ENCODE data around the gene CEMIP. TPM values are rescaled to one million over a fixed set of nuclear protein-coding genes. Genes with fewer than 3 reads are reported as not detected.

The CEMIP gene
- total and polyA plus RNA-seq, 10 of the 15 experiments (the other 5 are each of a cell fraction or from before 2014, with no cell fraction given) = 0.01 to 0.44 (median 0.16) TPM; not detected in 6

GRCh38 chr15:80764535-80764934 lies 14.6 kb upstream of the CEMIP start:
- ChIA-PET CTCF (interaction anchor here (2.1 kb wide), 1 partner anchor 12 kb away, joined by 8 read pairs; no protein-coding TSS in a partner anchor), RAD21 (ENCODE audit: unreplicated experiment) (no interaction called here), POLR2A (no interaction called here), SMC1A (ENCODE audit: uncharacterized antibody, unreplicated experiment) (interaction anchor here (1.3 kb wide), 1 partner anchor 11 kb away, joined by 3 read pairs; no protein-coding TSS in a partner anchor)
- intact Hi-C loops (cut with micrococcal nuclease; ENCODE audit: unreplicated experiment) (no loop called here), in situ Hi-C loops (cut with MboI) (no loop called here)
- DNase-seq (ENCODE audit: low read depth, low spot score) = no peak
- no peaks in the 10 kb centered on the region for H4K20me1 ChIP-seq (ENCODE audit: control insufficient read depth, insufficient read depth)
- ATAC-seq = no peak
- no peak for FAIRE-seq
- no peaks in the 10 kb centered on the region for H3K79me2 ChIP-seq (ENCODE audit: control insufficient read depth, insufficient read depth, low read length)
- H3K36me3 ChIP-seq (ENCODE audit: control insufficient read depth in 2 of 2, insufficient read depth in 2 of 2, low read length in 1 of 2) = no peaks in the 10 kb centered on the region
- H2AFZ ChIP-seq (ENCODE audit: control insufficient read depth, low read depth, low read length) = no peak overlapping the region
- no peak overlapping the region for H3K4me3 ChIP-seq
- TF ChIP-seq JUND (IDR thresholded peaks at IDR 0.05; ENCODE audit: low read depth, low read length) (no peak), TCF3 (IDR thresholded peaks at IDR 0.05; ENCODE audit: borderline replicate concordance, insufficient read depth, low read depth, low read length) (no peak), STAT3 (IDR thresholded peaks at IDR 0.05; ENCODE audit: low read depth, low read length) (no peak), RAD21 (IDR thresholded peaks at IDR 0.05; ENCODE audit: insufficient read depth, low read depth, low read length) (no peak), E2F4 (IDR thresholded peaks at IDR 0.05; ENCODE audit: low read depth, low read length) (no peak)
- no peaks in the 10 kb centered on the region for H3K9me3 ChIP-seq (replicated peaks; ENCODE audit: control insufficient read depth, insufficient read depth, low read length)
- no TSS peak for BruUV-seq (replicated peaks)
- H3K4me1 ChIP-seq (ENCODE audit: control insufficient read depth, insufficient read depth, low read length) = no peaks in the 10 kb centered on the region
- H3K27ac ChIP-seq (ENCODE audit: control insufficient read depth, insufficient read depth) = no peak overlapping the region
- 0% methylated on average over 3 of the region's 3 CpGs for WGBS (ENCODE audit: insufficient coverage, insufficient replicate concordance, low lambda C conversion rate, missing lambda C conversion rate)
- H3K4me2 ChIP-seq (ENCODE audit: control insufficient read depth, insufficient read depth) = no peak overlapping the region
- no peak overlapping the region for H3K9ac ChIP-seq (ENCODE audit: control insufficient read depth, insufficient read depth, low read length)
- H3K27me3 ChIP-seq (replicated peaks in 1 of 2; ENCODE audit: control insufficient read depth in 2 of 2, insufficient read depth in 2 of 2, low read length in 1 of 2) = no peaks in the 10 kb centered on the region

- FAIRE-seq (no peak), DNase-seq (ENCODE audit: low read depth, low spot score) (no peak), ATAC-seq (no peak)
- intact Hi-C loops (cut with micrococcal nuclease; ENCODE audit: unreplicated experiment) (no loop called here), in situ Hi-C loops (cut with MboI) (no loop called here)
- Histone ChIP-seq H3K79me2 (ENCODE audit: control insufficient read depth, insufficient read depth, low read length) (no peaks in the 10 kb centered on the region), H3K4me1 (ENCODE audit: control insufficient read depth, insufficient read depth, low read length) (no peaks in the 10 kb centered on the region), H3K27me3 (replicated peaks in 1 of 2; ENCODE audit: control insufficient read depth in 2 of 2, insufficient read depth in 2 of 2, low read length in 1 of 2) (no peaks in the 10 kb centered on the region), H2AFZ (ENCODE audit: control insufficient read depth, low read depth, low read length) (no peak overlapping the region), H3K27ac (ENCODE audit: control insufficient read depth, insufficient read depth) (no peak overlapping the region), H3K4me2 (ENCODE audit: control insufficient read depth, insufficient read depth) (no peak overlapping the region), H3K9me3 (replicated peaks; ENCODE audit: control insufficient read depth, insufficient read depth, low read length) (no peaks in the 10 kb centered on the region), H4K20me1 (ENCODE audit: control insufficient read depth, insufficient read depth) (no peaks in the 10 kb centered on the region), H3K9ac (ENCODE audit: control insufficient read depth, insufficient read depth, low read length) (no peak overlapping the region), H3K36me3 (ENCODE audit: control insufficient read depth in 2 of 2, insufficient read depth in 2 of 2, low read length in 1 of 2) (no peaks in the 10 kb centered on the region), H3K4me3 (no peak overlapping the region)
- no peak for TF ChIP-seq MYC (IDR thresholded peaks at IDR 0.05; ENCODE audit: insufficient read depth, insufficient read length, insufficient replicate concordance, low read length, severe bottlenecking)
- TF ChIP-seq PRDM15 (CRISPR knock-in tag; IDR thresholded peaks at IDR 0.05) = no peak
- no peak for TF ChIP-seq ATF3 (IDR thresholded peaks at IDR 0.05; ENCODE audit: borderline replicate concordance, extremely low read depth, low read depth, low read length)
- no peak for TF ChIP-seq IRF4 (IDR thresholded peaks at IDR 0.05; ENCODE audit: low read depth, low read length)
- no peak for TF ChIP-seq CREM (IDR thresholded peaks at IDR 0.05; ENCODE audit: low read depth)
- TF ChIP-seq CHD2 (IDR thresholded peaks at IDR 0.05; ENCODE audit: borderline replicate concordance, low read depth, low read length) = no peak
- ChIA-PET CTCF (no interaction called here), RAD21 (ENCODE audit: unreplicated experiment) (no interaction called here), POLR2A (no interaction called here), SMC1A (ENCODE audit: uncharacterized antibody, unreplicated experiment) (no interaction called here)
- WGBS (ENCODE audit: insufficient coverage, insufficient replicate concordance, low lambda C conversion rate, missing lambda C conversion rate) = 72% methylated on average over 3 of the region's 3 CpGs
- BruUV-seq (replicated peaks) = no TSS peak
Observed at GRCh38 chr15:80766275-80766674, 12.9 kb upstream of the CEMIP start.

All from GM12878 (cell line).